Measurements from ENCODE around the gene ZBTB7C. TPM values are rescaled to one million over a fixed set of nuclear protein-coding genes. Genes with fewer than 3 reads are reported as not detected.

ZBTB7C gene
- total RNA-seq, 1 donor from 2014 or later, result 7.4 TPM

- H3K4me3 Mint-ChIP-seq, result no peak overlapping the region
- H3K27me3 Mint-ChIP-seq (ENCODE audit: low read depth), result peaks cover 73% of the 10 kb centered on the region
- TF ChIP-seq, protein P1, sequence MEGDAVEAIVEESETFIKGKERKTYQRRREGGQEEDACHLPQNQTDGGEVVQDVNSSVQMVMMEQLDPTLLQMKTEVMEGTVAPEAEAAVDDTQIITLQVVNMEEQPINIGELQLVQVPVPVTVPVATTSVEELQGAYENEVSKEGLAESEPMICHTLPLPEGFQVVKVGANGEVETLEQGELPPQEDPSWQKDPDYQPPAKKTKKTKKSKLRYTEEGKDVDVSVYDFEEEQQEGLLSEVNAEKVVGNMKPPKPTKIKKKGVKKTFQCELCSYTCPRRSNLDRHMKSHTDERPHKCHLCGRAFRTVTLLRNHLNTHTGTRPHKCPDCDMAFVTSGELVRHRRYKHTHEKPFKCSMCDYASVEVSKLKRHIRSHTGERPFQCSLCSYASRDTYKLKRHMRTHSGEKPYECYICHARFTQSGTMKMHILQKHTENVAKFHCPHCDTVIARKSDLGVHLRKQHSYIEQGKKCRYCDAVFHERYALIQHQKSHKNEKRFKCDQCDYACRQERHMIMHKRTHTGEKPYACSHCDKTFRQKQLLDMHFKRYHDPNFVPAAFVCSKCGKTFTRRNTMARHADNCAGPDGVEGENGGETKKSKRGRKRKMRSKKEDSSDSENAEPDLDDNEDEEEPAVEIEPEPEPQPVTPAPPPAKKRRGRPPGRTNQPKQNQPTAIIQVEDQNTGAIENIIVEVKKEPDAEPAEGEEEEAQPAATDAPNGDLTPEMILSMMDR (IDR thresholded peaks at IDR 0.05; ENCODE audit: unreplicated experiment), result no peak
- no peaks in the 10 kb centered on the region for H3K9me3 Mint-ChIP-seq
- DNase-seq (ENCODE audit: low spot score in 2 of 2, unreplicated experiment in 2 of 2), result no peak
- H3K4me1 Mint-ChIP-seq, result peaks cover 3% of the 10 kb centered on the region
- no peaks in the 10 kb centered on the region for H3K36me3 Mint-ChIP-seq
- no peak overlapping the region for H3K27ac Mint-ChIP-seq
Observed at GRCh38 chr18:48417985-48418384, 8.8 kb upstream of the ZBTB7C start.

GRCh38 chr18:48413342-48413741, 4.2 kb upstream of the ZBTB7C start:
- Mint-ChIP-seq H3K4me1 (peaks cover 9% of the 10 kb centered on the region), H3K4me3 (no peak overlapping the region), H3K36me3 (no peaks in the 10 kb centered on the region), H3K27me3 (ENCODE audit: low read depth) (peaks cover 75% of the 10 kb centered on the region), H3K9me3 (no peaks in the 10 kb centered on the region), H3K27ac (no peak overlapping the region)
- TF ChIP-seq, protein P1 (IDR thresholded peaks at IDR 0.05; ENCODE audit: unreplicated experiment), result no peak
- DNase-seq (ENCODE audit: low spot score in 2 of 2, unreplicated experiment in 2 of 2), result no peak

DNA sequence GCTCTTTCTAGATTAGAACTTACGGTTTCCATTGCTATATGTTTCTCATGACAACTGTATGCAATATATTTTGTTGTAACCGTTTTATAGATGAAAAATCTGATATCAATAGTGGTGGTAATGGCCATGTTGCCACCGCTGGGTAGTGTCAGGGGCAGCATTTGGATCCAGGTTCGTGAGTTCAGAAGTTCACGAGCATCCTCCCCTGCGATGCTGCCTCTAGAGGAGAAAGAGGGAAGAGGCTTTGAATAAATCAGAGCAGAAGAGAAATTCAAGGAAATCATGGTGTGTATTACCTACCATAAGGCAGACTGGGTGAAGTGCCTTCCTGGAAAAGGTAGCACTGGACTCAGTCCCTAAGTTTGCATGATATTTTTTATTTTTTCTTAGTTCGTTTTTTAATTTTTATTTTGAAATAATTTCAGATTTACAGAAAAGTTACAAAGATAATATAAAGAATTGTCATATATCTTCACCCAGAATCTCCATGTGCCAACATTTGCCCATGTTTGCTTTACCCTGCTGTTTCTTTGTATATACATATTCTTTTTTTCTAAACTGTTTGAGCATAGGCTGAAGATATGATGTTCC, 3.3 kb upstream of the ZBTB7C start:
- Mint-ChIP-seq H3K27me3 (ENCODE audit: low read depth) (peaks cover 75% of the 10 kb centered on the region), H3K4me1 (peaks cover 15% of the 10 kb centered on the region), H3K36me3 (no peaks in the 10 kb centered on the region), H3K27ac (no peak overlapping the region), H3K9me3 (no peaks in the 10 kb centered on the region), H3K4me3 (no peak overlapping the region)
- DNase-seq (ENCODE audit: low spot score in 2 of 2, unreplicated experiment in 2 of 2), result no peak
- TF ChIP-seq, protein P1 (IDR thresholded peaks at IDR 0.05; ENCODE audit: unreplicated experiment), result peak; percentile 61

DNA sequence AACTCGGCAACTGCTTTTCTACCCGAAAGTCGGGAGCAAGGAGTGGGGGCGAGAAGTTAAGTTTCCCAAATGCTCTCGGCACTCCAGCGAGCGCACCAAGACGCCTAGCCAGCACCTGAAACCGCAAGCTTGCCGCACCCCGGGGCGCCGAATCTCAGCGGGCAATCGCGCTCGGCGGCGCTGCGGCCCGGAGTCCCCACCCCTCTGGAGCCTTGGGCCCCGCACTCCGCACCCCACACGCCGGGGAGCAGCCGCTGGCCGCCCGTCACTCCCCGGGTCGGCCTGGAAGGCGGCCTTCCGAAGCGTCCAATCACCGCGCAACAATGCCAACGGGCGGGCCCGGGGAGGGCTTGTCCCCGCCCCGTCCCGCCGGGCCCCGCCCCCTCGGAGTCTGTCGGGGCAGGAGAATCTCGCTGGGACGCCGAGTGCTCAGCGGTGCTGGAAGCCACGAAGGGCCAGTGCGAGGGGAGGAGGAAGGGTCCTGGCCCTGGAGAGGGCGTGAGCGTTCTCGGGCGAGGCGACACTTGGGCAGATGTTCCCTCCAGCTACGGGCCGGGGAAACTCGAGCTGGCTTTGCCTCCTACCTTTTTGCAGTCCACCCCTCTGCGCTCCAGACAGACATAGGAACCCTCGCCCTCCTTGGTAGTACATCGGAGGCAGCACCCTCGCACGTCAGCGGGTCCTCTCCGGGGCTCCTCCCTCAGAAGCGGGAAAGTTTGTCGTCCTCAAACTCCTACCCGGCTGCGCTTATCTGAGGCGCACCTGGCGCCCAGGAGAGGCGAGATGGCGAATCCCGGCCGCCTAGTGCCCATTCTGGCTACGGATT, 1.1 kb upstream of the ZBTB7C start:
- peaks cover 15% of the 10 kb centered on the region for H3K4me1 Mint-ChIP-seq
- H3K9me3 Mint-ChIP-seq, result no peaks in the 10 kb centered on the region
- H3K4me3 Mint-ChIP-seq, result peak overlapping the region; percentile 66
- H3K27ac Mint-ChIP-seq, result no peak overlapping the region
- H3K36me3 Mint-ChIP-seq, result no peaks in the 10 kb centered on the region
- TF ChIP-seq, protein P1 (IDR thresholded peaks at IDR 0.05; ENCODE audit: unreplicated experiment), result peak; percentile 20
- peak; percentile 83 to 92 for DNase-seq (ENCODE audit: low spot score in 2 of 2, unreplicated experiment in 2 of 2)
- peaks cover 74% of the 10 kb centered on the region for H3K27me3 Mint-ChIP-seq (ENCODE audit: low read depth)

GRCh38 chr18:48409591-48410094, 460 bp upstream of the ZBTB7C start:
- peak in 1 of 2 experiments; percentile 55 for DNase-seq (ENCODE audit: low spot score in 2 of 2, unreplicated experiment in 2 of 2)
- TF ChIP-seq, protein P1 (IDR thresholded peaks at IDR 0.05; ENCODE audit: unreplicated experiment), result no peak
- Mint-ChIP-seq H3K9me3 (no peaks in the 10 kb centered on the region), H3K36me3 (no peaks in the 10 kb centered on the region), H3K4me3 (peak overlapping the region; percentile 66), H3K27me3 (ENCODE audit: low read depth) (peaks cover 75% of the 10 kb centered on the region), H3K27ac (no peak overlapping the region), H3K4me1 (peaks cover 15% of the 10 kb centered on the region)

Data from mesothelial cell of epicardium (in vitro differentiated cells).